MCF 10A (cell line): ENCODE data around the gene SOX2. TPM values are rescaled to one million over a fixed set of nuclear protein-coding genes. Genes with fewer than 3 reads are reported as not detected.

Experiments used
- BruUV-seq: library from RNA; stranded (reverse); fragments of 400-500 nt; replicated peaks from 2 replicates; lab custom pipeline; 2021; lab: Mats Ljungman, UMichigan
- CTCF ChIA-PET: fragments of 300-600 bp; sonication (Branson Sonifier 250); formaldehyde crosslinking; extraction: SDS; loops from one replicate; lab custom pipeline; 2021; ENCODE audit warnings: antibody characterized with exemption, inconsistent platforms; lab: Yijun Ruan, JAX
- POLR2A ChIA-PET: fragments of 300-600, 350-650 bp; sonication (Branson Sonifier 250); formaldehyde crosslinking; extraction: SDS; loops from one replicate; lab custom pipeline; 2020; ENCODE audit warnings: antibody characterized with exemption, inconsistent platforms; lab: Yijun Ruan, JAX
- DNase-seq: peaks from one replicate; pipeline ENCODE4 v3.0.0-alpha.2; 2018; ENCODE audit not compliant: unreplicated experiment
- H3K27ac Mint-ChIP-seq: one replicate; pipeline ENCODE4 v1.8.0; 2022; ENCODE audit warnings: mild to moderate bottlenecking, low read depth, mixed read lengths; ENCODE audit not compliant: unreplicated experiment
- H3K27me3 Mint-ChIP-seq: one replicate; pipeline ENCODE4 v1.8.0; 2022; ENCODE audit warnings: mixed read lengths; ENCODE audit not compliant: insufficient read depth, unreplicated experiment
- H3K36me3 Mint-ChIP-seq: one replicate; pipeline ENCODE4 v1.8.0; 2022; ENCODE audit warnings: mild to moderate bottlenecking, moderate library complexity, mixed read lengths; ENCODE audit not compliant: insufficient read depth, unreplicated experiment
- H3K4me1 Mint-ChIP-seq: one replicate; pipeline ENCODE4 v1.8.0; 2022; ENCODE audit warnings: mixed read lengths; ENCODE audit not compliant: insufficient read depth, unreplicated experiment
- H3K4me3 Mint-ChIP-seq: one replicate; pipeline ENCODE4 v1.8.0; 2022; ENCODE audit warnings: mild to moderate bottlenecking, moderate library complexity, mixed read lengths; ENCODE audit not compliant: unreplicated experiment
- H3K9me3 Mint-ChIP-seq: one replicate; pipeline ENCODE4 v1.8.0; 2022; ENCODE audit warnings: mixed read lengths; ENCODE audit not compliant: unreplicated experiment
- intact Hi-C: fragments of 100-400 bp; cut with micrococcal nuclease; formaldehyde crosslinking; loops from 2 replicates; pipeline ENCODE4 v1.14.1; 2022
- total RNA-seq: library from RNA; stranded (reverse); gene quantifications from 2 replicates; pipeline ENCODE4 v1.2.3, GENCODE V29; 2022
- TF ChIP-seq, protein P1 (sequence below): fragments of 200-600 bp; IDR thresholded peaks from one replicate; pipeline ENCODE4 v1.8.0; 2022; ENCODE audit warnings: antibody characterized with exemption, mild to moderate bottlenecking; ENCODE audit not compliant: unreplicated experiment

The SOX2 gene
- total RNA-seq, 1 experiment from 2014 or later, result not detected

DNA sequence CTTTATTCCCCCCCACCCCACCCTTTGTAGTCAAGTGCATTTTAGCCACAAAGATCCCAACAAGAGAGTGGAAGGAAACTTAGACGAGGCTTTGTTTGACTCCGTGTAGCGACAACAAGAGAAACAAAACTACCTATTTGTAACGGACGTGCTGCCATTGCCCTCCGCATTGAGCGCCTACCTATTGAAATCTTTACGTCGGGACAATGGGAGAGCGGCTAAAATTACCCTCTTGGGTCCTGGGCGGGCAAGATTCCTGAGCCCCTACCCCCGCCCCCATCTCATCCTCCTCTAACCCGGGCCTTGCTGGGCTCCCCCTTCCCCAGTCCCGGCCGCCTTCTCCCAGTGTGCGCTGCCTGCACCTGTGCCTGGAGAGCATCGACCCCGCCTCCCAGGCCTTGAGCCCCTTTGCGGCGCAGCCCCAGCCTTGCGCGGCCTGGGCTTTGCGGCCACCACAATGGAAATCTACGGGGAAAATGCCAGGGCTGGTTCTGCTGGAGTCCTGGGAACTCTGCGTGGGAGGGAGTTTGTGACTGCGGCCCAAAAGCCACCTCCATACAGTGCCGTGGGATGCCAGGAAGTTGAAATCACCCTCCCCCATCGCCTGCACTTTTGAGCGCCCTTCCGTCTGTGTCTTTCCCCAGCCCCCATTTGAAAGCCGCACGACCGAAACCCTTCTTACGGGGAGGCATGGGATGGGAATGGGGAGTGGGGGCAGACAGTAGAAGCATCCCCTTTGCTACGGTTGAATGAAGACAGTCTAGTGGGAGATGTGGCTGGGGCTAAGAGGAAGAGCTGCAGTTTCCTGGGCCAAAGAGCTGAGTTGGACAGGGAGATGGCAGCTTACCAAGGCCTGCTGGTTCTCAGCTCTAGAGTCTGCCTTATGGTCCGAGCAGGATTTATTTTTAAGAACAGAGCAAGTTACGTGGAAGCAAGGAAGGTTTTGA lies 1.1 kb upstream of the SOX2 start:
- H3K27me3 Mint-ChIP-seq, result no peaks in the 10 kb centered on the region
- H3K4me1 Mint-ChIP-seq, result peaks cover 8% of the 10 kb centered on the region
- H3K9me3 Mint-ChIP-seq, result no peaks in the 10 kb centered on the region
- intact Hi-C loops, result no loop called here
- no peak for DNase-seq
- H3K27ac Mint-ChIP-seq, result no peak overlapping the region
- no peak overlapping the region for H3K4me3 Mint-ChIP-seq
- BruUV-seq, result no TSS peak
- ChIA-PET CTCF (interaction anchor here (0.7 to 1.2 kb wide), 4 partner anchors 204 to 975 kb away, joined by 3 to 4 read pairs (median 3); no protein-coding TSS in a partner anchor), POLR2A (no interaction called here)
- H3K36me3 Mint-ChIP-seq, result no peaks in the 10 kb centered on the region
- TF ChIP-seq, protein P1, sequence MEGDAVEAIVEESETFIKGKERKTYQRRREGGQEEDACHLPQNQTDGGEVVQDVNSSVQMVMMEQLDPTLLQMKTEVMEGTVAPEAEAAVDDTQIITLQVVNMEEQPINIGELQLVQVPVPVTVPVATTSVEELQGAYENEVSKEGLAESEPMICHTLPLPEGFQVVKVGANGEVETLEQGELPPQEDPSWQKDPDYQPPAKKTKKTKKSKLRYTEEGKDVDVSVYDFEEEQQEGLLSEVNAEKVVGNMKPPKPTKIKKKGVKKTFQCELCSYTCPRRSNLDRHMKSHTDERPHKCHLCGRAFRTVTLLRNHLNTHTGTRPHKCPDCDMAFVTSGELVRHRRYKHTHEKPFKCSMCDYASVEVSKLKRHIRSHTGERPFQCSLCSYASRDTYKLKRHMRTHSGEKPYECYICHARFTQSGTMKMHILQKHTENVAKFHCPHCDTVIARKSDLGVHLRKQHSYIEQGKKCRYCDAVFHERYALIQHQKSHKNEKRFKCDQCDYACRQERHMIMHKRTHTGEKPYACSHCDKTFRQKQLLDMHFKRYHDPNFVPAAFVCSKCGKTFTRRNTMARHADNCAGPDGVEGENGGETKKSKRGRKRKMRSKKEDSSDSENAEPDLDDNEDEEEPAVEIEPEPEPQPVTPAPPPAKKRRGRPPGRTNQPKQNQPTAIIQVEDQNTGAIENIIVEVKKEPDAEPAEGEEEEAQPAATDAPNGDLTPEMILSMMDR, result no peak

DNA sequence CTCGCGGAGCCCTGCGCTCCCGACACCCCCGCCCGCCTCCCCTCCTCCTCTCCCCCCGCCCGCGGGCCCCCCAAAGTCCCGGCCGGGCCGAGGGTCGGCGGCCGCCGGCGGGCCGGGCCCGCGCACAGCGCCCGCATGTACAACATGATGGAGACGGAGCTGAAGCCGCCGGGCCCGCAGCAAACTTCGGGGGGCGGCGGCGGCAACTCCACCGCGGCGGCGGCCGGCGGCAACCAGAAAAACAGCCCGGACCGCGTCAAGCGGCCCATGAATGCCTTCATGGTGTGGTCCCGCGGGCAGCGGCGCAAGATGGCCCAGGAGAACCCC lies 464 bp downstream of the SOX2 start:
- Mint-ChIP-seq H3K27me3 (no peaks in the 10 kb centered on the region), H3K36me3 (no peaks in the 10 kb centered on the region), H3K4me3 (no peak overlapping the region), H3K27ac (no peak overlapping the region), H3K9me3 (no peaks in the 10 kb centered on the region), H3K4me1 (peaks cover 8% of the 10 kb centered on the region)
- ChIA-PET POLR2A (no interaction called here), CTCF (interaction anchor here (0.6 to 0.7 kb wide), 2 partner anchors 391 to 877 kb away, joined by 3 read pairs; no protein-coding TSS in a partner anchor)
- no TSS peak for BruUV-seq
- TF ChIP-seq, protein P1, result no peak
- intact Hi-C loops, result no loop called here
- no peak for DNase-seq

GRCh38 chr3:181712553-181713279 lies 991 bp downstream of the SOX2 start:
- TF ChIP-seq, protein P1, result no peak
- Mint-ChIP-seq H3K4me3 (no peak overlapping the region), H3K9me3 (no peaks in the 10 kb centered on the region), H3K4me1 (peaks cover 8% of the 10 kb centered on the region), H3K36me3 (no peaks in the 10 kb centered on the region), H3K27ac (no peak overlapping the region), H3K27me3 (no peaks in the 10 kb centered on the region)
- no peak for DNase-seq
- no TSS peak for BruUV-seq
- intact Hi-C loops, result no loop called here
- ChIA-PET CTCF (interaction anchor here (0.6 to 0.7 kb wide), 2 partner anchors 391 to 876 kb away, joined by 3 read pairs; no protein-coding TSS in a partner anchor), POLR2A (no interaction called here)

DNA sequence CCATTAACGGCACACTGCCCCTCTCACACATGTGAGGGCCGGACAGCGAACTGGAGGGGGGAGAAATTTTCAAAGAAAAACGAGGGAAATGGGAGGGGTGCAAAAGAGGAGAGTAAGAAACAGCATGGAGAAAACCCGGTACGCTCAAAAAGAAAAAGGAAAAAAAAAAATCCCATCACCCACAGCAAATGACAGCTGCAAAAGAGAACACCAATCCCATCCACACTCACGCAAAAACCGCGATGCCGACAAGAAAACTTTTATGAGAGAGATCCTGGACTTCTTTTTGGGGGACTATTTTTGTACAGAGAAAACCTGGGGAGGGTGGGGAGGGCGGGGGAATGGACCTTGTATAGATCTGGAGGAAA lies 1.5 kb downstream of the SOX2 start:
- Mint-ChIP-seq H3K4me1 (peaks cover 8% of the 10 kb centered on the region), H3K27me3 (no peaks in the 10 kb centered on the region), H3K4me3 (no peak overlapping the region), H3K27ac (no peak overlapping the region), H3K36me3 (no peaks in the 10 kb centered on the region), H3K9me3 (no peaks in the 10 kb centered on the region)
- intact Hi-C loops, result no loop called here
- ChIA-PET CTCF (no interaction called here), POLR2A (no interaction called here)
- TF ChIP-seq, protein P1, result no peak
- DNase-seq, result no peak
- BruUV-seq, result no TSS peak
